Body of pancreas (tissue), 4 donors: ENCODE data around the gene ACOX3.

Experiments
- CTCF ChIP-seq, 7 experiments: fragments of 450-650 bp in 4 of 7; fragments of 200-600 bp in 3 of 7; sonication (generic) in 3 of 7; IDR thresholded peaks; one replicate each; pipeline ENCODE4 v1.5.1; 2016 to 2019; ENCODE audit warnings: antibody characterized with exemption in 7 of 7
- POLR2A ChIP-seq, 3 donors: fragments of 450-650 bp; IDR thresholded peaks; one replicate each; pipeline ENCODE4 v1.6.1; 2016; ENCODE audit warnings: antibody characterized with exemption in 3 of 3, mild to moderate bottlenecking in 2 of 3

GRCh38 chr4:8477676-8478075 lies 37.2 kb upstream of the ACOX3 start:
- no peak for TF ChIP-seq POLR2A (IDR thresholded peaks at IDR 0.05)
- TF ChIP-seq CTCF (IDR thresholded peaks at IDR 0.05) = no peak
